WI38 (cell line): ENCODE results near the gene RANBP9.

Experiments used
- H3K4me3 ChIP-seq: 2 replicates; pipeline ENCODE4 v1.5.1; 2011; ENCODE audit warnings: low read depth, mild to moderate bottlenecking, control low read depth, low read length
- CTCF ChIP-seq: IDR thresholded peaks from 2 replicates; pipeline ENCODE4 v1.5.1; 2012; ENCODE audit warnings: low read depth, mild to moderate bottlenecking, control low read depth, low read length

RANBP9 gene

GRCh38 chr6:13614926-13615791 is 96.5 kb downstream of the RANBP9 start, which contains the start of gene NOL7:
Gene NOL7, plus strand, starts transcription at chr6:13615335. Its CDS starts 24 bp downstream, at chr6:13615359.
- peak within 1 kb of the TSS; percentile 99 for H3K4me3 ChIP-seq
- TF ChIP-seq CTCF: peak; percentile 91

GRCh38 chr6:13614126-13614925 is 97.3 kb downstream of the RANBP9 start:
- peak overlapping the region; percentile 99 for H3K4me3 ChIP-seq
- no peak for TF ChIP-seq CTCF

GRCh38 chr6:13613029-13613594 is 98.5 kb downstream of the RANBP9 start:
- no peak overlapping the region for H3K4me3 ChIP-seq
- no peak for TF ChIP-seq CTCF

GRCh38 chr6:13611715-13612114 is 99.9 kb downstream of the RANBP9 start:
- H3K4me3 ChIP-seq: no peak overlapping the region

GRCh38 chr6:13605634-13606033 is 106.0 kb downstream of the RANBP9 start:
- no peak overlapping the region for H3K4me3 ChIP-seq
- TF ChIP-seq CTCF: no peak

More at GRCh38 chr6:13611715-13612114, 99.9 kb downstream of the RANBP9 start:
- no peak for TF ChIP-seq CTCF

GRCh38 chr6:13604546-13605416 is 106.9 kb downstream of the RANBP9 start:
- TF ChIP-seq CTCF: no peak
- H3K4me3 ChIP-seq: no peak overlapping the region
